SK-N-SH (cell line): Measurements from ENCODE around the gene MRPL41. TPM values are rescaled to one million over a fixed set of nuclear protein-coding genes. Genes with fewer than 3 reads are reported as not detected.

Source experiments
- CTCF ChIA-PET: fragments of 300-600, 350-600 bp; formaldehyde crosslinking; extraction: SDS; loops from one replicate; lab custom pipeline; 2021; lab: Yijun Ruan, JAX
- POLR2A ChIA-PET: fragments of 350-600 bp; sonication (Branson Sonifier 250); formaldehyde crosslinking; extraction: SDS; loops from one replicate; lab custom pipeline; 2020; ENCODE audit warnings: antibody characterized with exemption, inconsistent platforms; lab: Yijun Ruan, JAX
- DNase-seq: peaks from one replicate; pipeline ENCODE4 v3.0.0; 2012
- H2AFZ ChIP-seq: fragments of 200-600 bp; sonication (generic); 2 replicates; pipeline ENCODE4 v1.8.1; 2016; ENCODE audit warnings: antibody characterized with exemption, mild to moderate bottlenecking, low read depth
- H3F3A ChIP-seq: fragments of 200-600 bp; sonication (generic); replicated peaks from 2 replicates; pipeline ENCODE3; 2016; ENCODE audit warnings: antibody characterized with exemption, mild to moderate bottlenecking; ENCODE audit not compliant: insufficient read depth
- H3K27ac ChIP-seq, 2 experiments: fragments of 200-500 bp in 1 of 2; fragments of 200-600 bp in 1 of 2; sonication (Bioruptor generic) in 1 of 2; sonication (generic), shearing (Covaris generic) in 1 of 2; 2 replicates each; pipeline versions ENCODE4 v1.5.1 to v1.6.1; 2014 to 2016; ENCODE audit warnings: low read depth in 2 of 2, inconsistent platforms in 1 of 2, low read length in 1 of 2, mild to moderate bottlenecking in 1 of 2, mixed read lengths in 1 of 2
- H3K27me3 ChIP-seq: fragments of 200-600 bp; sonication (generic), shearing (Covaris generic); 2 replicates; pipeline ENCODE4 v1.6.1; 2016; ENCODE audit warnings: mixed run types; ENCODE audit not compliant: insufficient read depth
- H3K36me3 ChIP-seq, 2 experiments: fragments of 200-500 bp in 1 of 2; fragments of 200-600 bp in 1 of 2; sonication (Bioruptor generic) in 1 of 2; sonication (generic) in 1 of 2; replicated peaks in 1 of 2; 2 replicates each; pipeline versions ENCODE3 to v1.5.1; 2014 to 2016; ENCODE audit warnings: low read length in 1 of 2, mild to moderate bottlenecking in 1 of 2; ENCODE audit not compliant: insufficient read depth in 2 of 2, control insufficient read depth in 1 of 2
- H3K4me1 ChIP-seq, 2 experiments: fragments of 200-500 bp in 1 of 2; fragments of 200-600 bp in 1 of 2; sonication (Bioruptor generic) in 1 of 2; sonication (generic), shearing (Covaris generic) in 1 of 2; 2 replicates each; pipeline versions ENCODE4 v1.5.1 to v1.6.1; 2014 to 2016; ENCODE audit warnings: low read depth in 1 of 2, low read length in 1 of 2, mixed run types in 1 of 2; ENCODE audit not compliant: insufficient read depth in 2 of 2, control insufficient read depth in 1 of 2
- H3K4me2 ChIP-seq: fragments of 200-600 bp; sonication (generic), shearing (Covaris generic); 2 replicates; pipeline ENCODE4 v1.6.1; 2017; ENCODE audit warnings: mixed run types
- H3K4me3 ChIP-seq, 2 experiments: fragments of 200-500 bp in 1 of 2; fragments of 200-600 bp in 1 of 2; sonication (Bioruptor generic) in 1 of 2; sonication (generic), shearing (Covaris generic) in 1 of 2; 2 replicates each; pipeline versions ENCODE4 v1.5.1 to v1.8.1; 2014 to 2016; ENCODE audit warnings: low read depth in 2 of 2, inconsistent platforms in 1 of 2, low read length in 1 of 2, mild to moderate bottlenecking in 1 of 2, mixed read lengths in 1 of 2, moderate library complexity in 1 of 2
- H3K79me2 ChIP-seq: fragments of 200-600 bp; sonication (generic); 2 replicates; pipeline ENCODE4 v1.8.1; 2017; ENCODE audit warnings: mild to moderate bottlenecking; ENCODE audit not compliant: insufficient read depth
- H3K9ac ChIP-seq: fragments of 200-600 bp; sonication (generic); 2 replicates; pipeline ENCODE4 v1.6.1; 2017; ENCODE audit warnings: mixed run types
- H3K9me2 ChIP-seq: fragments of 200-600 bp; sonication (generic); 2 replicates; pipeline ENCODE4 v1.6.1; 2017; ENCODE audit warnings: mixed run types
- H3K9me3 ChIP-seq: fragments of 200-600 bp; sonication (generic); 2 replicates; pipeline ENCODE4 v1.6.1; 2017; ENCODE audit warnings: mixed run types, mild to moderate bottlenecking, moderate library complexity
- H4K20me1 ChIP-seq: fragments of 200-600 bp; sonication (generic); 2 replicates; pipeline ENCODE4 v1.6.1; 2017; ENCODE audit warnings: mild to moderate bottlenecking, mixed run types; ENCODE audit not compliant: insufficient read depth
- ELF1 ChIP-seq: IDR thresholded peaks from 2 replicates; pipeline ENCODE4 v1.4.0; 2012
- FOXM1 ChIP-seq: IDR thresholded peaks from 2 replicates; pipeline ENCODE4 v1.4.0; 2012; ENCODE audit warnings: low read depth, mild to moderate bottlenecking
- MXI1 ChIP-seq: IDR thresholded peaks from 2 replicates; pipeline ENCODE4 v1.6.1; 2012; ENCODE audit warnings: mild to moderate bottlenecking, low read depth, low read length, improper control_type of control experiment
- NRF1 ChIP-seq: IDR thresholded peaks from 2 replicates; pipeline ENCODE4 v1.6.1; 2012; ENCODE audit warnings: low read depth, mild to moderate bottlenecking, low read length
- POLR2AphosphoS5 ChIP-seq: IDR thresholded peaks from 2 replicates; pipeline ENCODE4 v1.6.1; 2012; ENCODE audit warnings: low read depth, low read length
- RAD21 ChIP-seq: IDR thresholded peaks from 2 replicates; pipeline ENCODE4 v1.6.1; 2012; ENCODE audit warnings: mild to moderate bottlenecking, low read length
- RXRA ChIP-seq: IDR thresholded peaks from 2 replicates; pipeline ENCODE4 v1.4.0; 2012; ENCODE audit warnings: low read depth, mild to moderate bottlenecking, borderline replicate concordance
- SIN3A ChIP-seq: IDR thresholded peaks from 2 replicates; pipeline ENCODE4 v1.6.1; 2012; ENCODE audit warnings: low read depth, mild to moderate bottlenecking, low read length, moderate library complexity, borderline replicate concordance
- USF2 ChIP-seq: fragments of 150-350 bp; IDR thresholded peaks from 2 replicates; pipeline ENCODE4 v1.6.1; 2017; ENCODE audit warnings: antibody characterized with exemption, low read length, low read depth, borderline replicate concordance
- YY1 ChIP-seq: IDR thresholded peaks from 2 replicates; pipeline ENCODE4 v1.4.0; 2012; ENCODE audit warnings: low read depth, mild to moderate bottlenecking
- WGBS: methylation state at CpG from one replicate; pipeline ENCODE4 v1.1.6; 2017; ENCODE audit warnings: low lambda C conversion rate; 5-methylcytosine and 5-hydroxymethylcytosine counted together
- polyA plus RNA-seq, 3 experiments: library from polyadenylated mRNA; depleted of rRNA; stranded (reverse); fragments of >200 nt; gene quantifications; 2 replicates each; pipeline ENCODE4 v1.2.3, GENCODE V29; 2012
- TF ChIP-seq, protein P1 (sequence below): IDR thresholded peaks from 2 replicates; pipeline ENCODE4 v1.4.0; 2012; ENCODE audit warnings: low read depth
- TF ChIP-seq, protein P2 (sequence below): IDR thresholded peaks from 2 replicates; pipeline ENCODE4; 2012
- TF ChIP-seq, protein P3 (sequence below): IDR thresholded peaks from 2 replicates; pipeline ENCODE4 v1.6.1; 2012; ENCODE audit warnings: mild to moderate bottlenecking, low read depth, low read length, moderate library complexity

The MRPL41 gene
- polyA plus RNA-seq, 1 of the 3 experiments (the other 2 are of a cell fraction) = 58.9 TPM

- TF ChIP-seq, protein P1, sequence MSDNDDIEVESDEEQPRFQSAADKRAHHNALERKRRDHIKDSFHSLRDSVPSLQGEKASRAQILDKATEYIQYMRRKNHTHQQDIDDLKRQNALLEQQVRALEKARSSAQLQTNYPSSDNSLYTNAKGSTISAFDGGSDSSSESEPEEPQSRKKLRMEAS = no peak
- TF ChIP-seq ELF1 = no peak
- no peak for TF ChIP-seq NRF1
- TF ChIP-seq, protein P2, sequence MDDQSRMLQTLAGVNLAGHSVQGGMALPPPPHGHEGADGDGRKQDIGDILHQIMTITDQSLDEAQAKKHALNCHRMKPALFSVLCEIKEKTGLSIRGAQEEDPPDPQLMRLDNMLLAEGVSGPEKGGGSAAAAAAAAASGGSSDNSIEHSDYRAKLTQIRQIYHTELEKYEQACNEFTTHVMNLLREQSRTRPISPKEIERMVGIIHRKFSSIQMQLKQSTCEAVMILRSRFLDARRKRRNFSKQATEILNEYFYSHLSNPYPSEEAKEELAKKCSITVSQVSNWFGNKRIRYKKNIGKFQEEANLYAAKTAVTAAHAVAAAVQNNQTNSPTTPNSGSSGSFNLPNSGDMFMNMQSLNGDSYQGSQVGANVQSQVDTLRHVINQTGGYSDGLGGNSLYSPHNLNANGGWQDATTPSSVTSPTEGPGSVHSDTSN = no peak
- TF ChIP-seq RXRA = no peak
- no peak for TF ChIP-seq SIN3A
- TF ChIP-seq POLR2AphosphoS5 = no peak
- TF ChIP-seq RAD21 = no peak
- no peak; the same call in 1 of the 2 replicates for TF ChIP-seq MXI1
- no peak for TF ChIP-seq USF2
- TF ChIP-seq YY1 = no peak
- no peak for TF ChIP-seq FOXM1
- TF ChIP-seq, protein P3, sequence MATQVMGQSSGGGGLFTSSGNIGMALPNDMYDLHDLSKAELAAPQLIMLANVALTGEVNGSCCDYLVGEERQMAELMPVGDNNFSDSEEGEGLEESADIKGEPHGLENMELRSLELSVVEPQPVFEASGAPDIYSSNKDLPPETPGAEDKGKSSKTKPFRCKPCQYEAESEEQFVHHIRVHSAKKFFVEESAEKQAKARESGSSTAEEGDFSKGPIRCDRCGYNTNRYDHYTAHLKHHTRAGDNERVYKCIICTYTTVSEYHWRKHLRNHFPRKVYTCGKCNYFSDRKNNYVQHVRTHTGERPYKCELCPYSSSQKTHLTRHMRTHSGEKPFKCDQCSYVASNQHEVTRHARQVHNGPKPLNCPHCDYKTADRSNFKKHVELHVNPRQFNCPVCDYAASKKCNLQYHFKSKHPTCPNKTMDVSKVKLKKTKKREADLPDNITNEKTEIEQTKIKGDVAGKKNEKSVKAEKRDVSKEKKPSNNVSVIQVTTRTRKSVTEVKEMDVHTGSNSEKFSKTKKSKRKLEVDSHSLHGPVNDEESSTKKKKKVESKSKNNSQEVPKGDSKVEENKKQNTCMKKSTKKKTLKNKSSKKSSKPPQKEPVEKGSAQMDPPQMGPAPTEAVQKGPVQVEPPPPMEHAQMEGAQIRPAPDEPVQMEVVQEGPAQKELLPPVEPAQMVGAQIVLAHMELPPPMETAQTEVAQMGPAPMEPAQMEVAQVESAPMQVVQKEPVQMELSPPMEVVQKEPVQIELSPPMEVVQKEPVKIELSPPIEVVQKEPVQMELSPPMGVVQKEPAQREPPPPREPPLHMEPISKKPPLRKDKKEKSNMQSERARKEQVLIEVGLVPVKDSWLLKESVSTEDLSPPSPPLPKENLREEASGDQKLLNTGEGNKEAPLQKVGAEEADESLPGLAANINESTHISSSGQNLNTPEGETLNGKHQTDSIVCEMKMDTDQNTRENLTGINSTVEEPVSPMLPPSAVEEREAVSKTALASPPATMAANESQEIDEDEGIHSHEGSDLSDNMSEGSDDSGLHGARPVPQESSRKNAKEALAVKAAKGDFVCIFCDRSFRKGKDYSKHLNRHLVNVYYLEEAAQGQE = no peak
- CTCF ChIA-PET = interaction anchor here (1.4 to 4.2 kb wide), 2 partner anchors 10 to 16 kb away, joined by 3 to 27 read pairs; partner anchors contain the start of genes ARRDC1 and DPH7
- Histone ChIP-seq H3K4me3 (peak overlapping the region; percentile 68 to 86), H3K27ac (peak overlapping the region in 1 of 2 experiments; percentile 20; a peak in 1 of 4 replicates), H2AFZ (no peak overlapping the region), H3K79me2 (peaks cover 21% of the 10 kb centered on the region), H3K9ac (peak overlapping the region; percentile 70; the same call in 1 of the 2 replicates), H4K20me1 (peaks cover 19% of the 10 kb centered on the region), H3K4me1 (peaks cover 9 to 18% of the 10 kb centered on the region in 2 experiments; a peak in 2 of 4 replicates), H3K27me3 (no peaks in the 10 kb centered on the region), H3F3A (no peaks in the 10 kb centered on the region), H3K9me3 (no peaks in the 10 kb centered on the region), H3K9me2 (no peaks in the 10 kb centered on the region), H3K4me2 (peak overlapping the region; percentile 92), H3K36me3 (peaks cover 9 to 32% of the 10 kb centered on the region in 2 experiments)
- POLR2A ChIA-PET = interaction anchor here (1.1 kb wide), 1 partner anchor 37 kb away, joined by 3 read pairs; no protein-coding TSS in a partner anchor
- 33% methylated on average over 14 of the region's 58 CpGs for WGBS
- DNase-seq = peak; percentile 70
These were observed 37.9 kb downstream of the MRPL41 start for GRCh38 chr9:137589441-137590122.
